ENCODE results near the gene PPARGC1A. TPM values are rescaled to one million over a fixed set of nuclear protein-coding genes. Genes with fewer than 3 reads are reported as not detected.

Gene PPARGC1A
- total RNA-seq, 1 donor from 2014 or later, result 13.4 TPM

- no peak for DNase-seq
- Mint-ChIP-seq H3K9me3 (ENCODE audit: unreplicated experiment) (peaks cover 1% of the 10 kb centered on the region), H3K27me3 (ENCODE audit: unreplicated experiment) (no peaks in the 10 kb centered on the region), H3K27ac (ENCODE audit: unreplicated experiment) (no peak overlapping the region), H3K4me3 (ENCODE audit: unreplicated experiment) (no peak overlapping the region), H3K4me1 (ENCODE audit: low read depth, unreplicated experiment) (peaks cover 3% of the 10 kb centered on the region), H3K36me3 (ENCODE audit: unreplicated experiment) (no peaks in the 10 kb centered on the region)
- no peak for TF ChIP-seq CTCF (IDR thresholded peaks at IDR 0.05; ENCODE audit: partially characterized antibody, unreplicated experiment)
Measured at GRCh38 chr4:23878246-23878891, 11.5 kb downstream of the PPARGC1A start.

- Mint-ChIP-seq H3K27ac (ENCODE audit: unreplicated experiment) (no peak overlapping the region), H3K4me1 (ENCODE audit: low read depth, unreplicated experiment) (peaks cover 3% of the 10 kb centered on the region), H3K27me3 (ENCODE audit: unreplicated experiment) (no peaks in the 10 kb centered on the region), H3K36me3 (ENCODE audit: unreplicated experiment) (no peaks in the 10 kb centered on the region), H3K4me3 (ENCODE audit: unreplicated experiment) (no peak overlapping the region), H3K9me3 (ENCODE audit: unreplicated experiment) (peaks cover 1% of the 10 kb centered on the region)
- no peak for TF ChIP-seq CTCF (IDR thresholded peaks at IDR 0.05; ENCODE audit: partially characterized antibody, unreplicated experiment)
- no peak for DNase-seq
Measured at GRCh38 chr4:23877758-23878229, 12.1 kb downstream of the PPARGC1A start.

GRCh38 chr4:23876418-23877089 is 13.3 kb downstream of the PPARGC1A start:
- Mint-ChIP-seq H3K4me1 (ENCODE audit: low read depth, unreplicated experiment) (peaks cover 3% of the 10 kb centered on the region), H3K27me3 (ENCODE audit: unreplicated experiment) (no peaks in the 10 kb centered on the region), H3K9me3 (ENCODE audit: unreplicated experiment) (peaks cover 1% of the 10 kb centered on the region), H3K36me3 (ENCODE audit: unreplicated experiment) (no peaks in the 10 kb centered on the region), H3K27ac (ENCODE audit: unreplicated experiment) (no peak overlapping the region), H3K4me3 (ENCODE audit: unreplicated experiment) (no peak overlapping the region)
- TF ChIP-seq CTCF (IDR thresholded peaks at IDR 0.05; ENCODE audit: partially characterized antibody, unreplicated experiment), result no peak
- no peak for DNase-seq

GRCh38 chr4:23875317-23875716 is 14.5 kb downstream of the PPARGC1A start:
- no peaks in the 10 kb centered on the region for H3K27me3 Mint-ChIP-seq (ENCODE audit: unreplicated experiment)
- peaks cover 3% of the 10 kb centered on the region for H3K4me1 Mint-ChIP-seq (ENCODE audit: low read depth, unreplicated experiment)
- no peak for DNase-seq
- no peak overlapping the region for H3K27ac Mint-ChIP-seq (ENCODE audit: unreplicated experiment)
- peaks cover 1% of the 10 kb centered on the region for H3K9me3 Mint-ChIP-seq (ENCODE audit: unreplicated experiment)
- no peak overlapping the region for H3K4me3 Mint-ChIP-seq (ENCODE audit: unreplicated experiment)
- H3K36me3 Mint-ChIP-seq (ENCODE audit: unreplicated experiment), result no peaks in the 10 kb centered on the region
- TF ChIP-seq CTCF (IDR thresholded peaks at IDR 0.05; ENCODE audit: partially characterized antibody, unreplicated experiment), result no peak

DNA sequence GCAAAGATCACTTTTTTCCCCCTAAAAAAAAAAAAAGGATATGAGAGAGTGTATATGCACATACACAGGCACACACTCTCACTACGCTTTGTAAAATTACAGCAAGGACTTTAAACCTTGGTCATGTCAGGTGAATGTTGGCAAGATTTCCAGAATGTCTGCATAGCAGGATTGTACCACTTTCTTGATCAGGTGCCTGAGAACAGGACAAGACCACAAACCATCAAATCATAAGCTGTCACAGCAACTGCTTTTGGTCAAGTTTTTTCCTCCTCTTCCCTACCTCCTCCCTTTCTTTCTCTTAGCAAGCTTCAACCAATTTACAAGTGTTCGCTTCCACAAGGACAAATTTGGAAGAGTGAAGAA is 15.3 kb downstream of the PPARGC1A start:
- Mint-ChIP-seq H3K27ac (ENCODE audit: unreplicated experiment) (no peak overlapping the region), H3K4me3 (ENCODE audit: unreplicated experiment) (no peak overlapping the region), H3K4me1 (ENCODE audit: low read depth, unreplicated experiment) (peaks cover 3% of the 10 kb centered on the region), H3K36me3 (ENCODE audit: unreplicated experiment) (no peaks in the 10 kb centered on the region), H3K9me3 (ENCODE audit: unreplicated experiment) (peaks cover 1% of the 10 kb centered on the region), H3K27me3 (ENCODE audit: unreplicated experiment) (no peaks in the 10 kb centered on the region)
- no peak for TF ChIP-seq CTCF (IDR thresholded peaks at IDR 0.05; ENCODE audit: partially characterized antibody, unreplicated experiment)
- no peak for DNase-seq
